Aorta (tissue), 5 donors: ENCODE measurements around the gene DBP. TPM values are rescaled to one million over a fixed set of nuclear protein-coding genes. Genes with fewer than 3 reads are reported as not detected.

Experiments
- ATAC-seq: fragments of 200-7000 bp; cut with Tn5 transposase; one replicate; pipeline ENCODE4 v1.9.1; 2022; ENCODE audit warnings: moderate library complexity; ENCODE audit not compliant: low FRiP score
- DNase-seq, 2 donors: peaks; one replicate each; pipeline ENCODE4 v3.0.0-alpha.2; 2020
- H3K27ac ChIP-seq, 2 donors: one replicate each; pipeline ENCODE4 v1.5.1; 2013; ENCODE audit warnings: low read length in 2 of 2, mild to moderate bottlenecking in 2 of 2, moderate library complexity in 2 of 2, control low read depth in 1 of 2, inconsistent platforms in 1 of 2, low read depth in 1 of 2
- H3K27me3 ChIP-seq, 2 donors: one replicate each; pipeline ENCODE4 v1.6.1; 2013; ENCODE audit warnings: control low read depth in 1 of 2, low read length in 1 of 2, mild to moderate bottlenecking in 1 of 2, moderate library complexity in 1 of 2; ENCODE audit not compliant: insufficient read depth in 2 of 2, control insufficient read depth in 1 of 2
- H3K36me3 ChIP-seq, 2 donors: one replicate each; pipeline ENCODE4 v1.6.1; 2013; ENCODE audit warnings: control low read depth in 1 of 2, low read length in 1 of 2, mild to moderate bottlenecking in 1 of 2; ENCODE audit not compliant: insufficient read depth in 2 of 2, control insufficient read depth in 1 of 2
- H3K4me1 ChIP-seq, 2 donors: one replicate each; pipeline ENCODE4 v1.6.1; 2013; ENCODE audit warnings: low read length in 2 of 2, control low read depth in 1 of 2, mild to moderate bottlenecking in 1 of 2, moderate library complexity in 1 of 2; ENCODE audit not compliant: insufficient read depth in 2 of 2, control insufficient read depth in 1 of 2
- H3K4me3 ChIP-seq, 2 donors: one replicate each; pipeline ENCODE4 v1.5.1; 2013; ENCODE audit warnings: low read length in 2 of 2, control low read depth in 1 of 2, mild to moderate bottlenecking in 1 of 2
- H3K9me3 ChIP-seq: one replicate; pipeline ENCODE4 v1.6.1; 2013; ENCODE audit warnings: mild to moderate bottlenecking, low read length; ENCODE audit not compliant: control insufficient read depth
- WGBS, 2 donors: extraction: QIAGEN DNeasy Blood & Tissue Kit; methylation state at CpG; one replicate each; pipeline ENCODE4 v1.1.7; 2013; 5-methylcytosine and 5-hydroxymethylcytosine counted together
- intact Hi-C, 2 donors: fragments of 100-400 bp; cut with DNase I; formaldehyde crosslinking; loops; one replicate each; pipeline versions ENCODE4 v1.14.2 to v1.15.0; 2022
- polyA plus RNA-seq, 2 donors: library from polyadenylated mRNA; stranded (reverse); fragments of 200-250 nt; gene quantifications; one replicate each; pipeline ENCODE4 v1.2.3, GENCODE V29; 2013
- total RNA-seq, 2 donors: library from RNA; stranded (reverse); fragmentation: NEBNext Ultra II Directional; extraction: Animal tissue kit (Norgen Biotek cat#: 25700); gene quantifications; one replicate each; pipeline ENCODE4 v1.2.1, GENCODE V29; 2021
- donor health status: healthy with polysubstance abuse.
- donor health status: Bipolar disorder and iron deficiency.
- donor health status: DM: no; HTN: no; CAD: no.
- donor health status: DM: no; HTN: no; CAD: no.
- donor health status: DM: yes; HTN: yes; CAD: no.

DBP gene
- total and polyA plus RNA-seq, 4 donors: 1.5 to 10.7 (median 6.1) TPM

- Histone ChIP-seq H3K9me3 (no peaks in the 10 kb centered on the region), H3K27me3 (no peaks in the 10 kb centered on the region), H3K4me1 (no peaks in the 10 kb centered on the region), H3K36me3 (peaks cover 0 to 10% of the 10 kb centered on the region in 2 donors), H3K27ac (no peak within 1 kb of the TSS), H3K4me3 (no peak within 1 kb of the TSS)
- WGBS, 2 donors: 54 to 55% methylated on average over 31 of the region's 31 CpGs
- ATAC-seq: no peak
- intact Hi-C loops: no loop called here
- peak in 1 of 2 donors; percentile 77 for DNase-seq
These were observed 22.5 kb downstream of the DBP start, which contains the start of gene FAM83E for GRCh38 chr19:48614436-48615230. Gene FAM83E (minus strand): TSS chr19:48615076. CDS start chr19:48613372, 1,704 bp downstream.

GRCh38 chr19:48613852-48614435 is 23.2 kb downstream of the DBP start:
- no peak overlapping the region for H3K27ac ChIP-seq

GRCh38 chr19:48613024-48613851 is 23.9 kb downstream of the DBP start:
- Histone ChIP-seq H3K27ac (no peak overlapping the region), H3K4me3 (no peak overlapping the region), H3K9me3 (no peaks in the 10 kb centered on the region), H3K4me1 (no peaks in the 10 kb centered on the region), H3K27me3 (no peaks in the 10 kb centered on the region), H3K36me3 (peaks cover 0 to 10% of the 10 kb centered on the region in 2 donors)
- DNase-seq: peak in 1 of 2 donors; percentile 79
- peak; percentile 17 for ATAC-seq
- intact Hi-C loops: no loop called here
- WGBS, 2 donors: 73 to 77% methylated on average over 39 of the region's 39 CpGs

More at GRCh38 chr19:48613852-48614435, 23.2 kb downstream of the DBP start:
- Histone ChIP-seq H3K9me3 (no peaks in the 10 kb centered on the region), H3K27me3 (no peaks in the 10 kb centered on the region), H3K4me1 (no peaks in the 10 kb centered on the region), H3K36me3 (peaks cover 0 to 10% of the 10 kb centered on the region in 2 donors), H3K4me3 (no peak overlapping the region)
- DNase-seq (no peak), ATAC-seq (no peak)
- 77% methylated on average over 13 of the region's 13 CpGs for WGBS, 2 donors
- intact Hi-C loops: no loop called here

- no peak overlapping the region for H3K27ac ChIP-seq
- 89 to 92% methylated on average over 14 of the region's 14 CpGs for WGBS, 2 donors
- H3K4me3 ChIP-seq: no peak overlapping the region
- intact Hi-C loops: no loop called here
- ATAC-seq (no peak), DNase-seq (no peak)
- H3K4me1 ChIP-seq: no peaks in the 10 kb centered on the region
- H3K27me3 ChIP-seq: no peaks in the 10 kb centered on the region
- H3K36me3 ChIP-seq: peaks cover 0 to 10% of the 10 kb centered on the region in 2 donors
- no peaks in the 10 kb centered on the region for H3K9me3 ChIP-seq
These were observed 25.3 kb downstream of the DBP start for GRCh38 chr19:48611872-48612271.

GRCh38 chr19:48609571-48610108 is 27.5 kb downstream of the DBP start:
- intact Hi-C loops: no loop called here
- Histone ChIP-seq H3K9me3 (no peaks in the 10 kb centered on the region), H3K27ac (no peak overlapping the region), H3K36me3 (no peaks in the 10 kb centered on the region), H3K4me3 (no peak overlapping the region), H3K27me3 (no peaks in the 10 kb centered on the region), H3K4me1 (no peaks in the 10 kb centered on the region)
- ATAC-seq (no peak), DNase-seq (no peak)
- WGBS, 2 donors: 92 to 94% methylated on average over 20 of the region's 20 CpGs

- Histone ChIP-seq H3K27me3 (no peaks in the 10 kb centered on the region), H3K27ac (no peak overlapping the region), H3K4me3 (no peak overlapping the region), H3K4me1 (no peaks in the 10 kb centered on the region), H3K36me3 (no peaks in the 10 kb centered on the region), H3K9me3 (no peaks in the 10 kb centered on the region)
- 30 to 34% methylated on average over 9 of the region's 9 CpGs for WGBS, 2 donors
- intact Hi-C loops: no loop called here
- ATAC-seq: no peak
- DNase-seq: no peak
These were observed 28.3 kb downstream of the DBP start for GRCh38 chr19:48608798-48609263.

- ATAC-seq: no peak
- no peak for DNase-seq
- intact Hi-C loops: no loop called here
- 73 to 86% methylated on average over 7 of the region's 7 CpGs for WGBS, 2 donors
- Histone ChIP-seq H3K36me3 (no peaks in the 10 kb centered on the region), H3K4me3 (no peak overlapping the region), H3K27me3 (no peaks in the 10 kb centered on the region), H3K4me1 (no peaks in the 10 kb centered on the region), H3K27ac (no peak overlapping the region), H3K9me3 (no peaks in the 10 kb centered on the region)
These were observed 29.8 kb downstream of the DBP start for GRCh38 chr19:48607359-48607755.
